SK-N-SH (cell line): ENCODE data around the gene LATS2. TPM values are rescaled to one million over a fixed set of nuclear protein-coding genes. Genes with fewer than 3 reads are reported as not detected.
A peak's percentile ranks its signal among the peaks of the same experiment; 100 is the strongest.

Source experiments
- CTCF ChIA-PET: fragments of 300-600, 350-600 bp; formaldehyde crosslinking; extraction: SDS; loops from one replicate; lab custom pipeline; 2021; lab: Yijun Ruan, JAX
- POLR2A ChIA-PET: fragments of 350-600 bp; sonication (Branson Sonifier 250); formaldehyde crosslinking; extraction: SDS; loops from one replicate; lab custom pipeline; 2020; ENCODE audit warnings: antibody characterized with exemption, inconsistent platforms; lab: Yijun Ruan, JAX
- DNase-seq: peaks from one replicate; pipeline ENCODE4 v3.0.0; 2012
- H2AFZ ChIP-seq: fragments of 200-600 bp; sonication (generic); 2 replicates; pipeline ENCODE4 v1.8.1; 2016; ENCODE audit warnings: antibody characterized with exemption, mild to moderate bottlenecking, low read depth
- H3F3A ChIP-seq: fragments of 200-600 bp; sonication (generic); replicated peaks from 2 replicates; pipeline ENCODE3; 2016; ENCODE audit warnings: antibody characterized with exemption, mild to moderate bottlenecking; ENCODE audit not compliant: insufficient read depth
- H3K27ac ChIP-seq, 2 experiments: fragments of 200-500 bp in 1 of 2; fragments of 200-600 bp in 1 of 2; sonication (Bioruptor generic) in 1 of 2; sonication (generic), shearing (Covaris generic) in 1 of 2; 2 replicates each; pipeline versions ENCODE4 v1.5.1 to v1.6.1; 2014 to 2016; ENCODE audit warnings: low read depth in 2 of 2, inconsistent platforms in 1 of 2, low read length in 1 of 2, mild to moderate bottlenecking in 1 of 2, mixed read lengths in 1 of 2
- H3K27me3 ChIP-seq: fragments of 200-600 bp; sonication (generic), shearing (Covaris generic); 2 replicates; pipeline ENCODE4 v1.6.1; 2016; ENCODE audit warnings: mixed run types; ENCODE audit not compliant: insufficient read depth
- H3K36me3 ChIP-seq, 2 experiments: fragments of 200-500 bp in 1 of 2; fragments of 200-600 bp in 1 of 2; sonication (Bioruptor generic) in 1 of 2; sonication (generic) in 1 of 2; replicated peaks in 1 of 2; 2 replicates each; pipeline versions ENCODE3 to v1.5.1; 2014 to 2016; ENCODE audit warnings: low read length in 1 of 2, mild to moderate bottlenecking in 1 of 2; ENCODE audit not compliant: insufficient read depth in 2 of 2, control insufficient read depth in 1 of 2
- H3K4me1 ChIP-seq, 2 experiments: fragments of 200-500 bp in 1 of 2; fragments of 200-600 bp in 1 of 2; sonication (Bioruptor generic) in 1 of 2; sonication (generic), shearing (Covaris generic) in 1 of 2; 2 replicates each; pipeline versions ENCODE4 v1.5.1 to v1.6.1; 2014 to 2016; ENCODE audit warnings: low read depth in 1 of 2, low read length in 1 of 2, mixed run types in 1 of 2; ENCODE audit not compliant: insufficient read depth in 2 of 2, control insufficient read depth in 1 of 2
- H3K4me2 ChIP-seq: fragments of 200-600 bp; sonication (generic), shearing (Covaris generic); 2 replicates; pipeline ENCODE4 v1.6.1; 2017; ENCODE audit warnings: mixed run types
- H3K4me3 ChIP-seq, 2 experiments: fragments of 200-500 bp in 1 of 2; fragments of 200-600 bp in 1 of 2; sonication (Bioruptor generic) in 1 of 2; sonication (generic), shearing (Covaris generic) in 1 of 2; 2 replicates each; pipeline versions ENCODE4 v1.5.1 to v1.8.1; 2014 to 2016; ENCODE audit warnings: low read depth in 2 of 2, inconsistent platforms in 1 of 2, low read length in 1 of 2, mild to moderate bottlenecking in 1 of 2, mixed read lengths in 1 of 2, moderate library complexity in 1 of 2
- H3K79me2 ChIP-seq: fragments of 200-600 bp; sonication (generic); 2 replicates; pipeline ENCODE4 v1.8.1; 2017; ENCODE audit warnings: mild to moderate bottlenecking; ENCODE audit not compliant: insufficient read depth
- H3K9ac ChIP-seq: fragments of 200-600 bp; sonication (generic); 2 replicates; pipeline ENCODE4 v1.6.1; 2017; ENCODE audit warnings: mixed run types
- H3K9me2 ChIP-seq: fragments of 200-600 bp; sonication (generic); 2 replicates; pipeline ENCODE4 v1.6.1; 2017; ENCODE audit warnings: mixed run types
- H3K9me3 ChIP-seq: fragments of 200-600 bp; sonication (generic); 2 replicates; pipeline ENCODE4 v1.6.1; 2017; ENCODE audit warnings: mixed run types, mild to moderate bottlenecking, moderate library complexity
- H4K20me1 ChIP-seq: fragments of 200-600 bp; sonication (generic); 2 replicates; pipeline ENCODE4 v1.6.1; 2017; ENCODE audit warnings: mild to moderate bottlenecking, mixed run types; ENCODE audit not compliant: insufficient read depth
- ELF1 ChIP-seq: IDR thresholded peaks from 2 replicates; pipeline ENCODE4 v1.4.0; 2012
- EP300 ChIP-seq, 2 experiments: IDR thresholded peaks; 2 replicates each; pipeline versions ENCODE4 v1.4.0 to v1.6.1; 2012; ENCODE audit warnings: borderline replicate concordance in 1 of 2, low read depth in 1 of 2, low read length in 1 of 2
- EZH2phosphoT487 ChIP-seq: fragments of 200-600 bp; sonication (generic); IDR thresholded peaks from 2 replicates; pipeline ENCODE4 v1.6.1; 2017; ENCODE audit warnings: low read depth, mixed run types, mild to moderate bottlenecking, antibody characterized with exemption, moderate library complexity, borderline replicate concordance
- FOSL2 ChIP-seq: IDR thresholded peaks from 2 replicates; pipeline ENCODE4 v1.4.0; 2012; ENCODE audit warnings: low read depth, mild to moderate bottlenecking, moderate library complexity, borderline replicate concordance
- FOXJ3 ChIP-seq: sonication (generic); formaldehyde crosslinking; IDR thresholded peaks from 2 replicates; pipeline ENCODE4 v1.5.1; 2020; ENCODE audit warnings: mild to moderate bottlenecking, missing genetic modification reagents
- FOXM1 ChIP-seq: IDR thresholded peaks from 2 replicates; pipeline ENCODE4 v1.4.0; 2012; ENCODE audit warnings: low read depth, mild to moderate bottlenecking
- GABPA ChIP-seq: IDR thresholded peaks from 2 replicates; pipeline ENCODE4 v1.4.0; 2012; ENCODE audit warnings: low read depth, mild to moderate bottlenecking
- IRF3 ChIP-seq: fragments of 150-350 bp; IDR thresholded peaks from 2 replicates; pipeline ENCODE4 v1.6.1; 2016; ENCODE audit warnings: mild to moderate bottlenecking, low read depth, low read length
- JUND ChIP-seq: IDR thresholded peaks from 2 replicates; pipeline ENCODE4 v1.4.0; 2012
- MEF2A ChIP-seq: IDR thresholded peaks from 2 replicates; pipeline ENCODE4 v1.4.0; 2012; ENCODE audit warnings: low read depth, borderline replicate concordance
- MXI1 ChIP-seq: IDR thresholded peaks from 2 replicates; pipeline ENCODE4 v1.6.1; 2012; ENCODE audit warnings: mild to moderate bottlenecking, low read depth, low read length, improper control_type of control experiment
- NFIC ChIP-seq: IDR thresholded peaks from 2 replicates; pipeline ENCODE4 v1.4.0; 2012; ENCODE audit warnings: borderline replicate concordance
- NRF1 ChIP-seq: IDR thresholded peaks from 2 replicates; pipeline ENCODE4 v1.6.1; 2012; ENCODE audit warnings: low read depth, mild to moderate bottlenecking, low read length
- PBX3 ChIP-seq: IDR thresholded peaks from 2 replicates; pipeline ENCODE4; 2012
- POLR2AphosphoS5 ChIP-seq: IDR thresholded peaks from 2 replicates; pipeline ENCODE4 v1.6.1; 2012; ENCODE audit warnings: low read depth, low read length
- RAD21 ChIP-seq: IDR thresholded peaks from 2 replicates; pipeline ENCODE4 v1.6.1; 2012; ENCODE audit warnings: mild to moderate bottlenecking, low read length
- RFX5 ChIP-seq: IDR thresholded peaks from 2 replicates; pipeline ENCODE4 v1.6.1; 2012; ENCODE audit warnings: mild to moderate bottlenecking, improper control_type of control experiment, low read length
- RXRA ChIP-seq: IDR thresholded peaks from 2 replicates; pipeline ENCODE4 v1.4.0; 2012; ENCODE audit warnings: low read depth, mild to moderate bottlenecking, borderline replicate concordance
- SIN3A ChIP-seq: IDR thresholded peaks from 2 replicates; pipeline ENCODE4 v1.6.1; 2012; ENCODE audit warnings: low read depth, mild to moderate bottlenecking, low read length, moderate library complexity, borderline replicate concordance
- TAF1 ChIP-seq: IDR thresholded peaks from 2 replicates; pipeline ENCODE4 v1.6.1; 2012; ENCODE audit warnings: low read depth, mild to moderate bottlenecking, low read length, moderate library complexity, borderline replicate concordance
- TCF12 ChIP-seq: IDR thresholded peaks from 2 replicates; pipeline ENCODE4 v1.4.0; 2012
- TEAD4 ChIP-seq: IDR thresholded peaks from 2 replicates; pipeline ENCODE4 v1.4.0; 2012; ENCODE audit warnings: mild to moderate bottlenecking, borderline replicate concordance; ENCODE audit not compliant: insufficient read depth
- USF1 ChIP-seq: IDR thresholded peaks from 2 replicates; pipeline ENCODE4 v1.4.0; 2012; ENCODE audit warnings: low read depth, borderline replicate concordance
- YY1 ChIP-seq: IDR thresholded peaks from 2 replicates; pipeline ENCODE4 v1.4.0; 2012; ENCODE audit warnings: low read depth, mild to moderate bottlenecking
- ZBTB33 ChIP-seq: IDR thresholded peaks from 2 replicates; pipeline ENCODE4 v1.4.0; 2012; ENCODE audit warnings: low read depth, borderline replicate concordance
- WGBS: methylation state at CpG from one replicate; pipeline ENCODE4 v1.1.6; 2017; ENCODE audit warnings: low lambda C conversion rate; 5-methylcytosine and 5-hydroxymethylcytosine counted together
- polyA plus RNA-seq, 3 experiments: library from polyadenylated mRNA; depleted of rRNA; stranded (reverse); fragments of >200 nt; gene quantifications; 2 replicates each; pipeline ENCODE4 v1.2.3, GENCODE V29; 2012

The LATS2 gene
- polyA plus RNA-seq, 1 of the 3 experiments (the other 2 are of a cell fraction): 19.6 TPM

- ChIA-PET POLR2A (no interaction called here), CTCF (interaction anchor here (0.5 kb wide), 1 partner anchor 201 kb away, joined by 3 read pairs; no protein-coding TSS in a partner anchor)
- peaks cover 40% of the 10 kb centered on the region for H3F3A ChIP-seq
- no peak overlapping the region; the same call in 1 of the 2 replicates for H3K9ac ChIP-seq
- WGBS: 4% methylated on average over 4 of the region's 4 CpGs
- no peaks in the 10 kb centered on the region for H4K20me1 ChIP-seq
- H3K9me2 ChIP-seq: no peaks in the 10 kb centered on the region
- H3K36me3 ChIP-seq: no peaks in the 10 kb centered on the region
- H3K4me1 ChIP-seq: peaks cover 0 to 5% of the 10 kb centered on the region in 2 experiments; a peak in 2 of 4 replicates
- H3K27me3 ChIP-seq: no peaks in the 10 kb centered on the region
- DNase-seq: no peak
- no peaks in the 10 kb centered on the region for H3K79me2 ChIP-seq
- TF ChIP-seq RAD21: no peak
- no peak for TF ChIP-seq IRF3
- TF ChIP-seq TEAD4: peak; percentile 77
- TF ChIP-seq NRF1: no peak
- TF ChIP-seq MEF2A: peak; percentile 44; the same call in 1 of the 2 replicates
- TF ChIP-seq ZBTB33: 0 out of 2 replicates have a peak, but pooled peaks have one; percentile 30
- TF ChIP-seq MXI1: no peak
- TF ChIP-seq FOXM1: peak; percentile 57; the same call in 1 of the 2 replicates
- peak; percentile 37; the same call in 1 of the 2 replicates for TF ChIP-seq YY1
- TF ChIP-seq NFIC: peak; percentile 96
- peak in 1 of 2 experiments; percentile 89; a peak in 1 of 4 replicates for TF ChIP-seq EP300 (IDR thresholded peaks at IDR 0.05; ENCODE audit: borderline replicate concordance in 1 of 2, low read depth in 1 of 2, low read length in 1 of 2)
- TF ChIP-seq GABPA: 0 out of 2 replicates have a peak, but pooled peaks have one; percentile 23
- TF ChIP-seq EZH2phosphoT487: no peak
- peak; percentile 84 for TF ChIP-seq JUND
- peak; percentile 88 for TF ChIP-seq TCF12
- TF ChIP-seq FOSL2: peak; percentile 77; the same call in 1 of the 2 replicates
- TF ChIP-seq POLR2AphosphoS5: peak; percentile 54; the same call in 1 of the 2 replicates
- TF ChIP-seq TAF1: no peak
- no peak for TF ChIP-seq RFX5
- TF ChIP-seq SIN3A: no peak
- TF ChIP-seq FOXJ3 (CRISPR knock-in tag): no peak
- TF ChIP-seq PBX3: peak; percentile 82
- TF ChIP-seq RXRA: peak; percentile 63; the same call in 1 of the 2 replicates
- TF ChIP-seq USF1: no peak
- no peak for TF ChIP-seq ELF1
- peak overlapping the region in 1 of 2 experiments; percentile 83; a peak in 3 of 4 replicates for H3K27ac ChIP-seq
- H3K4me3 ChIP-seq: no peak overlapping the region
- H3K9me3 ChIP-seq: no peaks in the 10 kb centered on the region
- H3K4me2 ChIP-seq: peak overlapping the region; percentile 58; the same call in 1 of the 2 replicates
- peak overlapping the region; percentile 40; the same call in 1 of the 2 replicates for H2AFZ ChIP-seq
These were observed 9.6 kb upstream of the LATS2 start for GRCh38 chr13:21071015-21071414.
